Liver (tissue), 9 donors: ENCODE measurements around the gene PODNL1. TPM values are rescaled to one million over a fixed set of nuclear protein-coding genes. Genes with fewer than 3 reads are reported as not detected.

Source experiments
- DNase-seq: peaks from one replicate; pipeline ENCODE4 v3.0.0-alpha.2; 2017; ENCODE audit warnings: low spot score
- H3K27ac ChIP-seq, 2 donors: one replicate each; pipeline ENCODE4 v1.7.0; 2013; ENCODE audit warnings: inconsistent platforms in 2 of 2, low read length in 2 of 2, control low read depth in 1 of 2, low read depth in 1 of 2, mild to moderate bottlenecking in 1 of 2
- H3K27me3 ChIP-seq, 4 donors: one replicate each; pipeline versions ENCODE4 v1.6.1 to v1.7.0; 2013; ENCODE audit warnings: low read length in 3 of 4, inconsistent platforms in 1 of 4, mild to moderate bottlenecking in 1 of 4, moderate library complexity in 1 of 4; ENCODE audit not compliant: control insufficient read depth in 4 of 4, insufficient read depth in 4 of 4
- H3K36me3 ChIP-seq, 4 donors: one replicate each; pipeline versions ENCODE4 v1.6.1 to v1.7.0; 2013; ENCODE audit warnings: low read length in 3 of 4, mild to moderate bottlenecking in 3 of 4, low read depth in 1 of 4, moderate library complexity in 1 of 4; ENCODE audit not compliant: control insufficient read depth in 4 of 4, insufficient read depth in 3 of 4
- H3K4me1 ChIP-seq, 4 donors: one replicate each; pipeline versions ENCODE4 v1.6.1 to v1.7.0; 2013; ENCODE audit warnings: low read length in 3 of 4, mild to moderate bottlenecking in 3 of 4, moderate library complexity in 1 of 4; ENCODE audit not compliant: control insufficient read depth in 4 of 4, insufficient read depth in 4 of 4
- H3K4me3 ChIP-seq, 3 donors: one replicate each; pipeline versions ENCODE4 v1.6.1 to v1.7.0; 2013; ENCODE audit warnings: low read length in 3 of 3, control low read depth in 1 of 3, low read depth in 1 of 3, mild to moderate bottlenecking in 1 of 3
- H3K9ac ChIP-seq, 2 donors: one replicate each; pipeline ENCODE4 v1.7.0; 2013; ENCODE audit warnings: low read length in 2 of 2, mild to moderate bottlenecking in 2 of 2, moderate library complexity in 2 of 2, control low read depth in 1 of 2, low read depth in 1 of 2
- H3K9me3 ChIP-seq, 4 donors: one replicate each; pipeline versions ENCODE4 v1.6.1 to v1.7.0; 2013; ENCODE audit warnings: low read length in 3 of 4; ENCODE audit not compliant: control insufficient read depth in 4 of 4
- CTCF ChIP-seq: fragments of 150-350 bp; IDR thresholded peaks from 2 replicates; pipeline ENCODE4 v1.5.1; 2017; ENCODE audit warnings: improper control_type of control experiment, low read depth, low read length; ENCODE audit not compliant: missing input control
- FOXA1 ChIP-seq: IDR thresholded peaks from 2 replicates; pipeline ENCODE4 v1.6.1; 2016; ENCODE audit warnings: antibody characterized with exemption
- FOXA2 ChIP-seq: IDR thresholded peaks from 2 replicates; pipeline ENCODE4 v1.6.1; 2016; ENCODE audit warnings: antibody characterized with exemption
- GABPA ChIP-seq, 2 donors: IDR thresholded peaks in 1 of 2; conservative IDR thresholded peaks in 1 of 2; 2 replicates each; pipeline ENCODE4 v1.6.1; 2016; ENCODE audit warnings: antibody characterized with exemption in 2 of 2, mild to moderate bottlenecking in 1 of 2, moderate library complexity in 1 of 2
- HNF4A ChIP-seq, 2 donors: conservative IDR thresholded peaks; 2 replicates each; pipeline ENCODE4 v1.6.1; 2016; ENCODE audit warnings: antibody characterized with exemption in 2 of 2, mild to moderate bottlenecking in 2 of 2
- HNF4G ChIP-seq: IDR thresholded peaks from 2 replicates; pipeline ENCODE4 v1.6.1; 2016; ENCODE audit warnings: antibody characterized with exemption
- JUND ChIP-seq, 2 donors: IDR thresholded peaks; 2 replicates each; pipeline ENCODE4 v1.6.1; 2016; ENCODE audit warnings: antibody characterized with exemption in 2 of 2
- NR2F2 ChIP-seq: IDR thresholded peaks from 2 replicates; pipeline ENCODE4 v1.6.1; 2016; ENCODE audit warnings: antibody characterized with exemption
- RAD21 ChIP-seq, 2 donors: IDR thresholded peaks; 2 replicates each; pipeline ENCODE4 v1.6.1; 2016; ENCODE audit warnings: antibody characterized with exemption in 2 of 2, mild to moderate bottlenecking in 2 of 2
- REST ChIP-seq: IDR thresholded peaks from 2 replicates; pipeline ENCODE4 v1.6.1; 2016; ENCODE audit warnings: antibody characterized with exemption, mild to moderate bottlenecking
- RXRA ChIP-seq, 2 donors: IDR thresholded peaks; 2 replicates each; pipeline ENCODE4 v1.6.1; 2017 to 2018; ENCODE audit warnings: antibody characterized with exemption in 2 of 2, mild to moderate bottlenecking in 1 of 2
- SP1 ChIP-seq: IDR thresholded peaks from 2 replicates; pipeline ENCODE4 v1.6.1; 2018; ENCODE audit warnings: antibody characterized with exemption, mild to moderate bottlenecking
- TAF1 ChIP-seq: conservative IDR thresholded peaks from 2 replicates; pipeline ENCODE4 v1.6.1; 2016; ENCODE audit warnings: antibody characterized with exemption, mild to moderate bottlenecking
- YY1 ChIP-seq: IDR thresholded peaks from 2 replicates; pipeline ENCODE4 v1.6.1; 2016; ENCODE audit warnings: antibody characterized with exemption, mild to moderate bottlenecking
- ZBTB33 ChIP-seq: IDR thresholded peaks from 2 replicates; pipeline ENCODE4 v1.6.1; 2016; ENCODE audit warnings: antibody characterized with exemption
- WGBS: extraction: QIAGEN DNeasy Blood & Tissue Kit; methylation state at CpG from one replicate; pipeline ENCODE4 v1.1.7; 2013; 5-methylcytosine and 5-hydroxymethylcytosine counted together
- polyA plus RNA-seq, 2 donors: library from polyadenylated mRNA; stranded (reverse) in 1 of 2; unstranded in 1 of 2; fragments of 200-250 nt in 1 of 2; fragments of >200 nt in 1 of 2; fragmentation: Nextera tagmentation in 1 of 2; extraction: Ambion mirVana in 1 of 2; gene quantifications; one replicate each; pipeline versions ENCODE4 v1.2.1 to v1.2.3, GENCODE V29; 2013 to 2015
- total RNA-seq, 2 donors: library from RNA; depleted of rRNA; stranded (reverse); fragments of >200 nt; gene quantifications; one replicate each; pipeline ENCODE4 v1.2.3, GENCODE V29; 2014
- TF ChIP-seq, protein P1 (sequence below): IDR thresholded peaks from 2 replicates; pipeline ENCODE4 v1.6.1; 2016; ENCODE audit warnings: antibody characterized with exemption
- TF ChIP-seq, protein P2 (sequence below): IDR thresholded peaks from 2 replicates; pipeline ENCODE4 v1.6.1; 2016; ENCODE audit warnings: antibody characterized with exemption
- donor health status: healthy.
- donor health status: healthy.
- donor health status: healthy.
- donor health status: healthy.
- donor health status: healthy.

Gene PODNL1
- total and polyA plus RNA-seq, 4 donors, result 0.30 TPM; not detected in 3

DNA sequence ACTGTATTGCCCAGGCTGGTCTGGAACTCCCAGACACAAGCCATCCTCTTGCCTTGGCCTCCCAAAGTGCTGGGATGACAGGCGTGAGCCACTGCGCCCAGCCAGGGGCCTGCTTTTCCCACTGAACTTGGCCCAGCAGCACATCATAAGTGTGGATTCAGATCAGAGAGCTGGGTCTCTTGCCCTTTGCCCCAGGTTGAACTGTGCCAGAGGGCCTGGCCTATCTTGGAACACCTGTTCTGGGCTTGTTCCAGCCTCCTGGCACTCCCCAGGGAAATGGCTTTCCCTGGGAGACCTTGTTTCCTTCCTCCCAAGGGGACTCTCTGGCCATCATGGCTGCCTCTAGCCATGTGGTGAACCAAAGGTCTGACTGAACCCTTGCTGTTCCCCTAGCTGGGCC, 28.8 kb downstream of the PODNL1 start:
- DNase-seq, result no peak

More for the DNA sequence above, 28.8 kb downstream of the PODNL1 start:
- H3K4me1 ChIP-seq, result peaks cover 6 to 36% (median 30%) of the 10 kb centered on the region in 4 donors
- no peaks in the 10 kb centered on the region for H3K9me3 ChIP-seq
- peaks cover 0 to 13% (median 2%) of the 10 kb centered on the region in 4 donors for H3K36me3 ChIP-seq
- no peak overlapping the region for H3K9ac ChIP-seq
- peak overlapping the region; percentile 35 to 49 for H3K27ac ChIP-seq
- no peaks in the 10 kb centered on the region for H3K27me3 ChIP-seq
- H3K4me3 ChIP-seq, result no peak overlapping the region
- 39% methylated on average over 2 of the region's 2 CpGs for WGBS
- TF ChIP-seq HNF4A (conservative IDR thresholded peaks at IDR 0.05) (peak; percentile 76 to 77), RXRA (IDR thresholded peaks at IDR 0.05) (peak; percentile 76 to 81), SP1 (peak; percentile 79), JUND (IDR thresholded peaks at IDR 0.05) (no peak), TAF1 (no peak), YY1 (peak; percentile 23), NR2F2 (no peak), RAD21 (IDR thresholded peaks at IDR 0.05) (no peak), CTCF (no peak), FOXA2 (no peak), FOXA1 (no peak), REST (peak; percentile 24), GABPA (IDR thresholded peaks at IDR 0.05 in 1 of 2, conservative IDR thresholded peaks at IDR 0.05 in 1 of 2) (no peak), ZBTB33 (no peak), HNF4G (peak; percentile 31)
- TF ChIP-seq, protein P1, sequence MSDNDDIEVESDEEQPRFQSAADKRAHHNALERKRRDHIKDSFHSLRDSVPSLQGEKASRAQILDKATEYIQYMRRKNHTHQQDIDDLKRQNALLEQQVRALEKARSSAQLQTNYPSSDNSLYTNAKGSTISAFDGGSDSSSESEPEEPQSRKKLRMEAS, result no peak
- TF ChIP-seq, protein P2, sequence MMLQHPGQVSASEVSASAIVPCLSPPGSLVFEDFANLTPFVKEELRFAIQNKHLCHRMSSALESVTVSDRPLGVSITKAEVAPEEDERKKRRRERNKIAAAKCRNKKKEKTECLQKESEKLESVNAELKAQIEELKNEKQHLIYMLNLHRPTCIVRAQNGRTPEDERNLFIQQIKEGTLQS, result no peak
